Measurements from ENCODE around the gene MYLK. TPM values are rescaled to one million over a fixed set of nuclear protein-coding genes. Genes with fewer than 3 reads are reported as not detected.

Gene MYLK
- total RNA-seq, 2 donors from 2014 or later, result 4.7 to 6.6 TPM

DNA sequence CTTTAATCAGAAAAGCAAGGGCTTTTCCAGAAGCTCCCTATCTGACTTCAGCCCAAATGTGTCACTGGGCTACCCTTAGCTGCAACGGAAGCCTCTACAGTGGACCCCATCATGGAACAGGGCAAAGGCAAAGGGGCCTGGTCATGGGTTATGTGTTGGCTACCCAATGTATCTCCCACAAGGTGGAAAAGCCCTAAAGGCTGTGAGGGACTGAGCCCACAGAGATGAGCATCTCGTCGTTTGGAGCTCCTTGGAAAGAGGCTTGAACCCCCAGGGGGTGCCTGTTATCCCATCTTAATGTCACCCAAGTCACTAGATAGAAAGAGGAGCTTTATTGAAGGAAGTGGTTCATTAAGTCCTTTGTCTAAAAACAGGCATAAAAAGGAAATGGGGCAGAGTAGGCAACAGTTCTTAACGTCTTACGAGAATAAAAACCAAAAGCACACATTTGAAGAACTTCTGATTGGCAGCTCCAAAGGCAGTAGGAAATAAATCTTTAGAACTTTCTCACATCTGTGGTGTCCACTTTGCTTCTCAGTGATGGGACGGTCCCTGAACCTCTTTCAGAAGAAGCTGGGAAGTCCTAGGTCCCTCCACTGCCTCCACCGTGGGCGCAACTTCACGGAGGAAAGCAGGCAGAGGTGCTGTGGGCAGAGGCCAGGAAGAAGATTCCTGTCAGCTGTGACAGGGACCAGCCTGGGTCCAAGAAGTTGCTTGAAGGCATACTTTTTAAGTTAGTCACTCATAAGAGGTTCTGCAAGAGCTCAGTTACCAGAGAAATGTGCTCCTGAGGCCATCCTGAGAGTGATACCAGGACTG lies 93.7 kb downstream of the MYLK start:
- no peaks in the 10 kb centered on the region for H3K9me3 Mint-ChIP-seq
- H3K27ac ChIP-seq (ENCODE audit: low read depth, low read length), result no peak overlapping the region
- peaks cover 27% of the 10 kb centered on the region for H3K27me3 Mint-ChIP-seq (ENCODE audit: insufficient read depth)
- H3K4me3 Mint-ChIP-seq, result no peak overlapping the region
- peaks cover 23% of the 10 kb centered on the region for H3K4me1 Mint-ChIP-seq
- no peak overlapping the region for H3K27ac Mint-ChIP-seq
- no peaks in the 10 kb centered on the region for H3K36me3 ChIP-seq (ENCODE audit: control insufficient read depth, insufficient read depth, low read length)
- no peaks in the 10 kb centered on the region for H3K36me3 Mint-ChIP-seq (ENCODE audit: low read depth)
- WGBS, 2 experiments (ENCODE audit: insufficient coverage in 1 of 2, insufficient read length in 1 of 2), result 88 to 90% methylated on average over 7 to 9 of the region's 9 CpGs
- H3K4me3 ChIP-seq (ENCODE audit: low read length), result no peak overlapping the region
- no peak overlapping the region for H3K9ac ChIP-seq (ENCODE audit: extremely low read depth, low read length, poor library complexity, severe bottlenecking)
- peaks cover 10% of the 10 kb centered on the region for H3K4me1 ChIP-seq (ENCODE audit: control insufficient read depth, insufficient read depth, low read length)
- no peaks in the 10 kb centered on the region for H3K9me3 ChIP-seq (ENCODE audit: control insufficient read depth, low read length)
- H3K27me3 ChIP-seq (ENCODE audit: control insufficient read depth, insufficient read depth, low read length, poor library complexity, severe bottlenecking), result peaks cover 52% of the 10 kb centered on the region
- DNase-seq, result no peak
- TF ChIP-seq, protein P1, sequence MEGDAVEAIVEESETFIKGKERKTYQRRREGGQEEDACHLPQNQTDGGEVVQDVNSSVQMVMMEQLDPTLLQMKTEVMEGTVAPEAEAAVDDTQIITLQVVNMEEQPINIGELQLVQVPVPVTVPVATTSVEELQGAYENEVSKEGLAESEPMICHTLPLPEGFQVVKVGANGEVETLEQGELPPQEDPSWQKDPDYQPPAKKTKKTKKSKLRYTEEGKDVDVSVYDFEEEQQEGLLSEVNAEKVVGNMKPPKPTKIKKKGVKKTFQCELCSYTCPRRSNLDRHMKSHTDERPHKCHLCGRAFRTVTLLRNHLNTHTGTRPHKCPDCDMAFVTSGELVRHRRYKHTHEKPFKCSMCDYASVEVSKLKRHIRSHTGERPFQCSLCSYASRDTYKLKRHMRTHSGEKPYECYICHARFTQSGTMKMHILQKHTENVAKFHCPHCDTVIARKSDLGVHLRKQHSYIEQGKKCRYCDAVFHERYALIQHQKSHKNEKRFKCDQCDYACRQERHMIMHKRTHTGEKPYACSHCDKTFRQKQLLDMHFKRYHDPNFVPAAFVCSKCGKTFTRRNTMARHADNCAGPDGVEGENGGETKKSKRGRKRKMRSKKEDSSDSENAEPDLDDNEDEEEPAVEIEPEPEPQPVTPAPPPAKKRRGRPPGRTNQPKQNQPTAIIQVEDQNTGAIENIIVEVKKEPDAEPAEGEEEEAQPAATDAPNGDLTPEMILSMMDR (conservative IDR thresholded peaks at IDR 0.05), result no peak

DNA sequence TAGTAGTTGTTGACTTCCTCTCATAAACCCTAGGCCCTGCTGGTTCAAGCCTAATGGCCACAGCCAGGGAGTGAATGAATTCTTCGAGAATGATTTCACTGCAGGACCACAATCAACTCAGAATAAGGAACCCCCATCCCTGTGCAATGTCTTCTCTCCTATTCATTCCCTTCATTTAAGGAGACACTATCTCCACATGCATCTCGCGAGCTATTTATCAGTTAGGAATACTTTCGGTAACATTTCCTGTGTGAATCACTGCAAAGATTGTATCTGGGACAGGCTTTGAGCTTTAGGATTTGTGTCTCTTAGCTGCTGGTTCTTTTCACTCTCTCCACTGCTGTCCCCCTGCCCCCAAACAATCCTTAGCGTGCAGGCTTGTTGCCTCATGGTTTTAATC lies 94.4 kb downstream of the MYLK start:
- Histone ChIP-seq H3K4me3 (ENCODE audit: low read length) (no peak overlapping the region), H3K36me3 (ENCODE audit: control insufficient read depth, insufficient read depth, low read length) (no peaks in the 10 kb centered on the region), H3K4me1 (ENCODE audit: control insufficient read depth, insufficient read depth, low read length) (peaks cover 10% of the 10 kb centered on the region), H3K27me3 (ENCODE audit: control insufficient read depth, insufficient read depth, low read length, poor library complexity, severe bottlenecking) (peaks cover 45% of the 10 kb centered on the region), H3K9me3 (ENCODE audit: control insufficient read depth, low read length) (no peaks in the 10 kb centered on the region), H3K9ac (ENCODE audit: extremely low read depth, low read length, poor library complexity, severe bottlenecking) (no peak overlapping the region), H3K27ac (ENCODE audit: low read depth, low read length) (no peak overlapping the region)
- 88 to 94% methylated on average over 2 to 5 of the region's 5 CpGs for WGBS, 2 experiments (ENCODE audit: insufficient coverage in 1 of 2, insufficient read length in 1 of 2)
- H3K4me1 Mint-ChIP-seq, result peaks cover 23% of the 10 kb centered on the region
- no peak overlapping the region for H3K4me3 Mint-ChIP-seq
- no peaks in the 10 kb centered on the region for H3K36me3 Mint-ChIP-seq (ENCODE audit: low read depth)
- H3K9me3 Mint-ChIP-seq, result no peaks in the 10 kb centered on the region
- no peak overlapping the region for H3K27ac Mint-ChIP-seq
- no peak for DNase-seq
- TF ChIP-seq, protein P1 (conservative IDR thresholded peaks at IDR 0.05), result no peak
- H3K27me3 Mint-ChIP-seq (ENCODE audit: insufficient read depth), result peaks cover 24% of the 10 kb centered on the region

DNA sequence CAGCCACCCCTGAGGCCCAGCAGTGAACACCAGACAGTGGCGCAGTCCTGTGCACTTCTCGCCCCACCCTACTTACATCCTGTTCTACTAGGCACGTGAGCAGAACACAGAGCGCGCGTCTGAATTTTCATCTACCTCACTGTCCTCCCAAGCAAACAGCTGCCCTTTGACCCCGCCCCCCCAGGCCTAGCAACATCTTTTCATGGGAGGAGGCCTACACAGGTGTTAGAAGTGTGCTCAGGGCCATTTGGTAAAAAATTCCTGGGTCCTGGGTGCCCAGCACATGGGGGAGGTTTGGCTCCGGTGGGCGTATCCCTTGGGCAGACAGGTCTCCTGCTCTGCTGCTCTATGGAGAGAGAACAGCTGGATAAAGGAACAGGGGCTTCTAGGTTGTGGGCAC lies 95.0 kb downstream of the MYLK start:
- Histone ChIP-seq H3K4me1 (ENCODE audit: control insufficient read depth, insufficient read depth, low read length) (peaks cover 10% of the 10 kb centered on the region), H3K4me3 (ENCODE audit: low read length) (no peak overlapping the region), H3K36me3 (ENCODE audit: control insufficient read depth, insufficient read depth, low read length) (no peaks in the 10 kb centered on the region), H3K9ac (ENCODE audit: extremely low read depth, low read length, poor library complexity, severe bottlenecking) (no peak overlapping the region), H3K27ac (ENCODE audit: low read depth, low read length) (no peak overlapping the region), H3K9me3 (ENCODE audit: control insufficient read depth, low read length) (no peaks in the 10 kb centered on the region), H3K27me3 (ENCODE audit: control insufficient read depth, insufficient read depth, low read length, poor library complexity, severe bottlenecking) (peaks cover 39% of the 10 kb centered on the region)
- Mint-ChIP-seq H3K36me3 (ENCODE audit: low read depth) (no peaks in the 10 kb centered on the region), H3K9me3 (no peaks in the 10 kb centered on the region), H3K4me3 (no peak overlapping the region), H3K27me3 (ENCODE audit: insufficient read depth) (peaks cover 20% of the 10 kb centered on the region), H3K4me1 (peaks cover 23% of the 10 kb centered on the region), H3K27ac (no peak overlapping the region)
- 94% methylated on average over 5 to 9 of the region's 9 CpGs for WGBS, 2 experiments (ENCODE audit: insufficient coverage in 1 of 2, insufficient read length in 1 of 2)
- TF ChIP-seq, protein P1 (conservative IDR thresholded peaks at IDR 0.05), result no peak
- DNase-seq, result no peak

Data from endodermal cell (in vitro differentiated cells).